Smooth muscle cell (in vitro differentiated cells): ENCODE results near the gene KPRP. TPM values are rescaled to one million over a fixed set of nuclear protein-coding genes. Genes with fewer than 3 reads are reported as not detected.

Experiments
- DNase-seq: peaks from one replicate; lab custom pipeline; 2025; ENCODE audit not compliant: unreplicated experiment; lab: John Stamatoyannopoulos, UW
- H2AFZ ChIP-seq: fragments of 200-600 bp; sonication (generic); 2 replicates; pipeline ENCODE4 v1.6.0; 2016; ENCODE audit warnings: antibody characterized with exemption, low read depth, mild to moderate bottlenecking
- H3F3A ChIP-seq: fragments of 200-600 bp; sonication (generic); 2 replicates; pipeline ENCODE4 v1.6.0; 2017; ENCODE audit warnings: antibody characterized with exemption, low read depth
- H3K27ac ChIP-seq: fragments of 200-600 bp; sonication (generic); 2 replicates; pipeline ENCODE4 v1.5.1; 2016; ENCODE audit warnings: low read depth, mild to moderate bottlenecking
- H3K27me3 ChIP-seq: fragments of 200-600 bp; sonication (generic); 2 replicates; pipeline ENCODE4 v1.6.1; 2016; ENCODE audit warnings: low read depth, mild to moderate bottlenecking
- H3K36me3 ChIP-seq: fragments of 200-600 bp; sonication (generic); 2 replicates; pipeline ENCODE4 v1.5.1; 2016; ENCODE audit warnings: low read depth
- H3K4me1 ChIP-seq: fragments of 200-600 bp; sonication (generic); 2 replicates; pipeline ENCODE4 v1.5.1; 2016; ENCODE audit warnings: low read depth
- H3K4me2 ChIP-seq: fragments of 200-600 bp; sonication (generic); 2 replicates; pipeline ENCODE4 v1.6.0; 2016; ENCODE audit warnings: mild to moderate bottlenecking
- H3K4me3 ChIP-seq: fragments of 200-600 bp; sonication (generic); 2 replicates; pipeline ENCODE4 v1.5.1; 2016; ENCODE audit warnings: mild to moderate bottlenecking
- H3K79me2 ChIP-seq: fragments of 200-600 bp; sonication (generic); 2 replicates; pipeline ENCODE4 v1.6.0; 2016; ENCODE audit warnings: low read depth, mild to moderate bottlenecking
- H3K9ac ChIP-seq: fragments of 200-600 bp; sonication (generic); 2 replicates; pipeline ENCODE4 v1.6.0; 2016; ENCODE audit warnings: low read depth
- H3K9me3 ChIP-seq: fragments of 200-600 bp; sonication (generic); replicated peaks from 2 replicates; pipeline ENCODE4 v1.5.1; 2016; ENCODE audit warnings: low read depth
- H4K20me1 ChIP-seq: fragments of 200-600 bp; sonication (generic); 2 replicates; pipeline ENCODE4 v1.6.0; 2016; ENCODE audit warnings: low read depth
- CTCF ChIP-seq: fragments of 200-600 bp; sonication (generic); IDR thresholded peaks from 2 replicates; pipeline ENCODE4 v1.5.1; 2017; ENCODE audit warnings: borderline replicate concordance, mild to moderate bottlenecking, antibody characterized with exemption; ENCODE audit not compliant: insufficient read depth, poor library complexity, severe bottlenecking
- WGBS: methylation state at CpG from one replicate; pipeline ENCODE4 v1.1.7; 2016; ENCODE audit warnings: low lambda C conversion rate; 5-methylcytosine and 5-hydroxymethylcytosine counted together
- polyA plus RNA-seq: library from polyadenylated mRNA; unstranded; fragments of >200 nt; fragmentation: Nextera tagmentation; extraction: Ambion mirVana; gene quantifications from 2 replicates; pipeline ENCODE4 v1.2.1, GENCODE V29; 2016
- total RNA-seq: library from RNA; depleted of rRNA; stranded (reverse); fragments of >200 nt; gene quantifications from 2 replicates; pipeline ENCODE4 v1.2.3, GENCODE V29; 2014

Gene KPRP
- total and polyA plus RNA-seq, 2 experiments from 2014 or later = not detected

- H3K4me1 ChIP-seq = no peaks in the 10 kb centered on the region
- H4K20me1 ChIP-seq = no peaks in the 10 kb centered on the region
- H3F3A ChIP-seq = no peaks in the 10 kb centered on the region
- H3K27ac ChIP-seq = no peak overlapping the region
- no peak overlapping the region for H2AFZ ChIP-seq
- TF ChIP-seq CTCF = no peak
- no peak overlapping the region for H3K9ac ChIP-seq
- no peaks in the 10 kb centered on the region for H3K36me3 ChIP-seq
- no peak overlapping the region for H3K4me3 ChIP-seq
- WGBS = 35% methylated on average over 1 of the region's 1 CpG
- DNase-seq = no peak
- no peak overlapping the region for H3K4me2 ChIP-seq
- H3K27me3 ChIP-seq = no peaks in the 10 kb centered on the region
- peaks cover 12% of the 10 kb centered on the region for H3K9me3 ChIP-seq
- H3K79me2 ChIP-seq = no peaks in the 10 kb centered on the region
These were observed 12.6 kb downstream of the KPRP start for GRCh38 chr1:152770411-152770810.

GRCh38 chr1:152774875-152775274 lies 17.1 kb downstream of the KPRP start, which contains the start of gene LCE1F:
Gene LCE1F (plus strand): TSS chr1:152775140. CDS start chr1:152776372, 1,232 bp downstream.
- Histone ChIP-seq H3F3A (no peaks in the 10 kb centered on the region), H3K4me2 (no peak within 1 kb of the TSS), H2AFZ (no peak within 1 kb of the TSS), H4K20me1 (no peaks in the 10 kb centered on the region), H3K27me3 (no peaks in the 10 kb centered on the region), H3K4me1 (no peaks in the 10 kb centered on the region), H3K36me3 (no peaks in the 10 kb centered on the region), H3K79me2 (no peaks in the 10 kb centered on the region), H3K9ac (no peak within 1 kb of the TSS), H3K27ac (no peak within 1 kb of the TSS), H3K9me3 (peaks cover 7% of the 10 kb centered on the region), H3K4me3 (no peak within 1 kb of the TSS)
- 45% methylated on average over 6 of the region's 6 CpGs for WGBS
- no peak for DNase-seq
- no peak for TF ChIP-seq CTCF

- Histone ChIP-seq H3K4me2 (no peak overlapping the region), H3K9ac (no peak overlapping the region), H3K79me2 (no peaks in the 10 kb centered on the region), H2AFZ (no peak overlapping the region), H3K4me3 (no peak overlapping the region), H3K27me3 (no peaks in the 10 kb centered on the region), H3K4me1 (no peaks in the 10 kb centered on the region), H3K27ac (no peak overlapping the region), H3K9me3 (peaks cover 7% of the 10 kb centered on the region), H4K20me1 (no peaks in the 10 kb centered on the region), H3F3A (no peaks in the 10 kb centered on the region), H3K36me3 (no peaks in the 10 kb centered on the region)
- no peak for DNase-seq
- no peak for TF ChIP-seq CTCF
- 70% methylated on average over 11 of the region's 11 CpGs for WGBS
These were observed 18.5 kb downstream of the KPRP start for GRCh38 chr1:152776361-152776760.

DNA sequence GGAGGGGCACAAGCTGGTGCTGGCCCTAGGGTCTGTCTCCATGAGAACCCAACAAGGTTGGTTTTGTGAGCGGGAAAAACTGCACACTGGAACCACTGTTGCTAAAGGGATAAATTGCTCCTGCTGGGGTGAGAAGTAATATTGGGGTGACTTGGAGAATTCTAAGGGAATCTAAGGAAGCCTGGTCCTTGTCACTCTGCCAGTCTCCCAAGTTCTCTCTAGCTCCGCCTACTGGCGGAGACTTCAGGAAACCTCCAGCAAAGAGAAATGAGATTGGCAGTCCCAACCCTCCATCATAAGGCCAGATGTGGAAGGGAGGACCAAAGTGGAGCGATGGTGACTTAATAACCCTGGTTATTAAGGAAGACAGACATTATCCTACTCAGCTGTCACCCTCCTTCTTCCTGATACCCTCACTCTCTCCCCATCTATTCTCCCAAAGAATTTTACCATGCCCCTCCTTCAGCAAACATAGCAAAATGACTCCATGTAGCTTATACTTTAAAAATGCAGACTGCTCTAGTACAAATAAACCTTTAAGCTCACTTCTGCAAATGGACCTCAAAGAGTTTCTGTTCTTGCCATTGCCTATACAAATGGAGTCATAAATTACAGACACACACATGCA lies 19.8 kb downstream of the KPRP start:
- TF ChIP-seq CTCF = no peak
- no peaks in the 10 kb centered on the region for H3K4me1 ChIP-seq
- no peak overlapping the region for H2AFZ ChIP-seq
- WGBS = 55% methylated on average over 4 of the region's 4 CpGs
- no peak overlapping the region for H3K4me2 ChIP-seq
- no peaks in the 10 kb centered on the region for H4K20me1 ChIP-seq
- no peak overlapping the region for H3K4me3 ChIP-seq
- DNase-seq = no peak
- H3K9me3 ChIP-seq = peaks cover 7% of the 10 kb centered on the region
- H3K9ac ChIP-seq = no peak overlapping the region
- no peaks in the 10 kb centered on the region for H3K27me3 ChIP-seq
- H3K36me3 ChIP-seq = no peaks in the 10 kb centered on the region
- H3K79me2 ChIP-seq = no peaks in the 10 kb centered on the region
- H3K27ac ChIP-seq = no peak overlapping the region
- H3F3A ChIP-seq = no peaks in the 10 kb centered on the region
